Measurements from ENCODE around the gene MKI67.
A peak's percentile ranks its signal among the peaks of the same experiment; 100 is the strongest.
"Not testable (repeated sequence)": the region's sequence is repeated elsewhere in the genome, so short reads cannot be mapped to it uniquely, and the experiment has no call there.

The MKI67 gene, protein sequence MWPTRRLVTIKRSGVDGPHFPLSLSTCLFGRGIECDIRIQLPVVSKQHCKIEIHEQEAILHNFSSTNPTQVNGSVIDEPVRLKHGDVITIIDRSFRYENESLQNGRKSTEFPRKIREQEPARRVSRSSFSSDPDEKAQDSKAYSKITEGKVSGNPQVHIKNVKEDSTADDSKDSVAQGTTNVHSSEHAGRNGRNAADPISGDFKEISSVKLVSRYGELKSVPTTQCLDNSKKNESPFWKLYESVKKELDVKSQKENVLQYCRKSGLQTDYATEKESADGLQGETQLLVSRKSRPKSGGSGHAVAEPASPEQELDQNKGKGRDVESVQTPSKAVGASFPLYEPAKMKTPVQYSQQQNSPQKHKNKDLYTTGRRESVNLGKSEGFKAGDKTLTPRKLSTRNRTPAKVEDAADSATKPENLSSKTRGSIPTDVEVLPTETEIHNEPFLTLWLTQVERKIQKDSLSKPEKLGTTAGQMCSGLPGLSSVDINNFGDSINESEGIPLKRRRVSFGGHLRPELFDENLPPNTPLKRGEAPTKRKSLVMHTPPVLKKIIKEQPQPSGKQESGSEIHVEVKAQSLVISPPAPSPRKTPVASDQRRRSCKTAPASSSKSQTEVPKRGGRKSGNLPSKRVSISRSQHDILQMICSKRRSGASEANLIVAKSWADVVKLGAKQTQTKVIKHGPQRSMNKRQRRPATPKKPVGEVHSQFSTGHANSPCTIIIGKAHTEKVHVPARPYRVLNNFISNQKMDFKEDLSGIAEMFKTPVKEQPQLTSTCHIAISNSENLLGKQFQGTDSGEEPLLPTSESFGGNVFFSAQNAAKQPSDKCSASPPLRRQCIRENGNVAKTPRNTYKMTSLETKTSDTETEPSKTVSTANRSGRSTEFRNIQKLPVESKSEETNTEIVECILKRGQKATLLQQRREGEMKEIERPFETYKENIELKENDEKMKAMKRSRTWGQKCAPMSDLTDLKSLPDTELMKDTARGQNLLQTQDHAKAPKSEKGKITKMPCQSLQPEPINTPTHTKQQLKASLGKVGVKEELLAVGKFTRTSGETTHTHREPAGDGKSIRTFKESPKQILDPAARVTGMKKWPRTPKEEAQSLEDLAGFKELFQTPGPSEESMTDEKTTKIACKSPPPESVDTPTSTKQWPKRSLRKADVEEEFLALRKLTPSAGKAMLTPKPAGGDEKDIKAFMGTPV (N-terminal part only)

DNA sequence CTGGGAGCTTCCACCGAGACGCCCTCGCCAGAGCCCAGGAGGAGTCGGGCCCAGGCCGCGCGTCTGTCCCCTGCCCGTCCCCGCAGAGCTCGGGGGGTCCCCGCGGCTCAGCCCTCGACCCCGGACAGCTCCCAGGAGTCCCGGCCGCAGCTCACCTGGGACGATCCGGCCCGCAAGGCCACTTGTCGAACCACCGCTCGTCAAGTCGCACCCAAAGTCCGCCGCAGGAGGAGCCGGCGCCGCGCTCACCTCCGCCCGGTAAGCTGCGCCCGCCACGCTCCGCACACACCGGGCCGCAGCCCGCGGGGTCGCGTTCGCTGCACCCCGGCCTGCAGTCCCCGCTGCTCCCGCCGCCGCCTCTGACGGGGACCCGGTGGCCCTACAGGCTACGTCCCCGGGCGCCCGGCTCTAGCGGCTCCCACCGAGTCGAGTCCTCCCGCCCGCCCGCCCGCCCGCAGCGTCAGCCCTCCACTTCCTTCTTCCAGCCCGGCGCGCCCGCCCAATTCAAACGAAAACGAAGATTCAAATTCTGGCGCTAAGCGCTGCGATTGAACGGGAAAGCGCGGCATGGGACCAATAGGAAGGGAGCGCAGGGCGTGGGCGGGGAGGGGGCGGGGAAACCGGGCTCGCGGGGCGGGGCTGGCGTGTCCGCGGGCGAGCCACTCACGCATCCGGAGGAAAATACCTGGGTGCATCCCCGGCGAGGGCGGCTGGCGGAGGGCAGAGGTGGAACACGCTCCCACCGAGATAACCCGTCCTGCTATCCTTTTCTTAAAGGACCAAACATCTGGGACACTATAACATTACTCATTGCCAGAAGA is at the start of gene MKI67:
TSS of gene MKI67 (minus strand) at position 480 of the 821 bp plus-strand sequence. CDS start 756 bp downstream, outside the sequence.
- DNase-seq, result peak; percentile 89 to 91

DNA sequence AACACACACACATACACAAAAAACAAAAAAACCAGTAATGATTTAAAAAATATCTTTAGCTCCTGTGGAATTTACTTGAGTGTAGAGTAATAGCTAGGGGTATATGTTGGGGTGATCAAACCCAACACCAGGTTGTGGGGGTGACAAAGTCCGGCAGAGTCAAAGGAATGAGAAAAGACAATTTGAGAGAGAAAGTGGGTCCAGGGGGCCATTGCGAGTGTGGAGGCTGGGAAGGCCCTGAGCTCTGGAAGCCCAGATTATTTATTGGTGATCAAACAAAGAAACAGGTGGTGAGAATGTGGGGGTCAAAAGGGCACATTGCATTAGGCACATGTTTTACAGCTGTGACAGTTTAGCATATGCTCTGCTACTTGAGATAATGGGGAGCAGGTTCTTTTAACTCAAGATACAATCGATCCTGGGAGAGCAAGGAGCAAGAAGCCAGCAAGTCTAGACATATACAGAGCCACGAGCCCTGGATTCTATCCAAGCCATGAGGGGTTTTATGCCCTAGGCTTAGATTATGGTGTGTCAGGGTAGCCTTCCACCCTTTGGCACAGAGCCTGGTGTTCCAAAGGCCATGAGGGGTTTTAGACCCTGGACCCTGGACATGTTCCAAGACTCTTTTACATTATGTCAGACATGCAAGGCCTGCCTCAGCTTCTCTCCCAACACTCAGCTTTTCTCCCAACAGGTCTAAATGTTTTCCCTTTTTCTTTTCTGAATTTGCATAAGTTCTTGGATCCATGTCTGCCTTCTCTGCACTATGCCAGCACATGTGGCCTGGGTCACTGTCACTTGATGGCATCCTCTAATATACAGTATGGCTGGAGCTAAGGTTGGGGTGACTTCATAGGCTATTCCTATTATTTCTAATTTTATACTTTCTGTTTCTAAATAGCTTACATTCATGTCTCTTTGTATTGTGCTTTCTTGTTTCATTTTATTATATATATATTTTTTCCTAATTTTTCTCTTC is 48.6 kb upstream of the MKI67 start:
- DNase-seq, result no peak

DNA sequence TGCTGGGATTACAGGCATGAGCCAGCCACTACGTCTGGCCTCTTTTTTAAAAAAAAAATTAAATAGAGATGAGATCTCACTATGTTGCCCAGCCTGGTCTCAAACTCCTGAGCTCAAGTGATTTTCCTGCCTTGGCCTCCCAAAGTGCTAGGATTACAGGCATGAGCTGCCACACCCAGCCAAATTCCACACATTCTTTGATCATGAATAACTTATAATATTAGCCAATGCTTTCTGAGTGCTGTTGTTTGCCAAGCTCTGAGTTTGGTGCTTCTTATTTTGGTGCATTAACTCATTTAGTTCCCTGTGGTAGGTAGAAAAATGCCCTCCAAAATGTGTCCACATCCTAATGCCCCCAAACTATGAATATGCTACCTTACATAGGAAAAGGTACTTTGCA is 47.2 kb upstream of the MKI67 start:
- DNase-seq, result no peak

DNA sequence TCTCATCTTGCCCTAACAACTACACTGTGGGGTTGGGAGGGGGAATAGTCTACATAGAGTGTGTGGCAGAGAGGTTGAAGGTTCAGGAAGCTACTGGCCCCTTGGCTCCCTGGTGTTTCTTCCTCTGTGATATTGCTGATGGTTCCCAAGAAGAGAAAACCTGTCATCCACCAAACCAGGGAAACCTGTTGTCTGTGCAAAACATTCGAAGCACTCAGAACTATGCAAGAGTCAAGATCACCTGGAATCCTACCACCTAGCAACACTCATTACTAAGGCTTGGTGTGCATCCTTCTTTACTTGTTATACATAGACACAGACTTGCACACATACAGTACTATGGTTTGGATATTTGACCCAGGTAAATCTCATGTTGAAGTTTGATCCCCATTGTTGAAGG is 46.5 kb upstream of the MKI67 start:
- DNase-seq, result no peak

DNA sequence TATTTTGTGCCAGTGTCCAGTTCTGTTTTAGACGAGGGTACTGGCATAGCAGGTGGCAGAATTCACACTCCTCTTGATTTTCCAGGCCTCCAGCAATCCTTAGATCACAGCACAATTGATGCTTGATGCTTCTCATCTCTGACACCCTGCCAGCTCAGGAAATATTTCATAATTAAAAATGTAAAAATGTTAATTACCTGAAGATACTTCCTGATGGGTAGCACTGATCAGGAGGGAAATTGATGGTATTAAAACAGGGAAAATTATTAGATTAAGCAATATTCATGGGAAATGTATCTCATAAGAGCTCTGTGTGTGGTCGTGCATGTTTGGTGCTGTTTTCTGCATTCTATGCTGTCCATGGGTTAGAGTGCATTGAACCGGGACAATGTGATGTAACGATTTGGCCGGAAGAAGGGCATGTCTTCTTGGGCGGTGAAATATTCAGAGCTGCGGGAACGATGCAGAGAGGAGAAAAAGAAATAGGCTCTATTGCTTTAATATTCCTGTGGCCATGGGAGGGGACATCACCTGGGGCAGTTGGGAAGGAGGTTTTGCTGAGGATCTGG is 43.7 kb upstream of the MKI67 start:
- no peak for DNase-seq

DNA sequence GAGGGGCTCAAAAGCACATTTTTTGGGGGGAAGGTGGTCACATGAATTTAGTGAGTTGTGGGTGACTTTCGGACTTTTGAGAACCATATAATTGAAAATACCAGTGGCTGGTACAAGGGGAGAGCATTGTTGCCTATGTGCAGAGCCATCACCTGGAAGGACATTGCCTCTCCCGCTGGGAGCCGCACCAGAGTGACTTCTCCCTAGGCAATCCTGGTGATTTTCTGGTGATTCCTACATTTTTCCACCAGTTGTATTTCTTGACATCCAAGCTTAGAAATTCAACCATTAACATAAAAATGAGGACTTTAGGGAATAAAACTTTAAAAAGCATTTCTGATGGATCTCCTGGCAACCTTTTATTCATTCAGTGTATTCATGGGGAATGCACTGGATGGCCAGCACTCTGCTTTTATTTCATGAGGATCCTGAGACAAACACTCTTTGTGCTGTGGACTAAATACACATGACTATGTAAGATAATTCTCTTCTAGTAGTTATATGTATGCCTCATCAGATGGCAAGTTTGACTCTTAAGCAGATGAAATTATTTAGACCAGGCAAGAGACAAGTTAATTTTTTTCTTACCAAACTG is 41.8 kb upstream of the MKI67 start:
- DNase-seq, result no peak

DNA sequence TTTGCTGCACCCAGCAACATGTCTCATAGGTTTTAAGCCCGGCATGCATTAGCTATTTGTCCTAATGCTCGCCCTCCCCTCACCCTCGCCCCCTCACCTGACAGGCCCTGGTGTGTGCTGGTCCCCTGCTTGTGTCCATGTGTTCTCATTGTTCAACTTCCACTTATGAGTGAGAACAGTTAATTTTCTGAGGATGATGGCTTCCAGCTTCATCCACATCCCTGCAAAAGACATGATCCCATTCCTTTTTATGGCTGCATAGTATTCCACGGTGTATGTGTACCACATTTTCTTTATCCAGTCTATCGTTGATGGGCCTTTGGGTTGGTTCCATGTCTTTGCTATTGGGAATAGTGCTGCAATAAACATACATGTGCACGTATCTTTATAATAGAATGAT is 40.9 kb upstream of the MKI67 start:
- DNase-seq, result not testable (repeated sequence)

DNA sequence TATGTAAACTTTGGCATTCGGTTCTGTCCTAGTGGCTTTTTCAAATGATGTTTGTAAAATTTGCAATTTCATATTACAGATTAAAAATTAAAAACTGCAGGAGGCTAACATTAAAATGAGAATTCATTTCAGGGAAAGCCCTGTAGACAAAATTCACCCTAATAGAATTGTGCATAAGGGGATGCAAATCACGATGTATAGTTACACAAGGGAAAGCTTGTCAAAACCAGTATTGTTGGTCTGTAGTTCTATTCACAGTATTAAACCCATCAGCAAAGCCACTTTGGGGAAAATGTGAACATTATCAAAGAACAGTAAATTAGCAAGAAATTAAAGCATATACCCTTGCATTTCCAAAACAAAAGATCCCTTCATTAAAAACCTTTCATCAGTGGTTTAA is 39.9 kb upstream of the MKI67 start:
- DNase-seq, result no peak

DNA sequence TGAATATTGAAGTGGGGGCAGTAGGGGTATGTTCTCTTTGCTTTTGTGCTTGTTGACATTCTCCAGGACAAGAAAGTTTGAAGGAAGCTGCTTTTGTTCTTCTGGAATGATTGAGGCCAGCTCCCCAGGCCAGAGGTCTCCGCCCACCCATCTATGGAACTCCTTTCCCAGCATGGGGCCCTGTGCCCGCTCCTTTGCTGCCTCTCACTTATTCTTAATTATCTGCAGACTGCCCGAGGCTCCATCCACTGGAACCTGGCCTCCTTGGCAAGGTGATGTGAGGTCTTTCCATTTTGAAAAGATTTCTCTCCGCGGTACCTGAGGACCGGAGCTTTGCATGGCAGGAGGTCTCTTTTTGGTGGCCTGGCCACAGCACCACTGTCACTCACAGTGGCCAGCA is 39.3 kb upstream of the MKI67 start:
- DNase-seq, result no peak

DNA sequence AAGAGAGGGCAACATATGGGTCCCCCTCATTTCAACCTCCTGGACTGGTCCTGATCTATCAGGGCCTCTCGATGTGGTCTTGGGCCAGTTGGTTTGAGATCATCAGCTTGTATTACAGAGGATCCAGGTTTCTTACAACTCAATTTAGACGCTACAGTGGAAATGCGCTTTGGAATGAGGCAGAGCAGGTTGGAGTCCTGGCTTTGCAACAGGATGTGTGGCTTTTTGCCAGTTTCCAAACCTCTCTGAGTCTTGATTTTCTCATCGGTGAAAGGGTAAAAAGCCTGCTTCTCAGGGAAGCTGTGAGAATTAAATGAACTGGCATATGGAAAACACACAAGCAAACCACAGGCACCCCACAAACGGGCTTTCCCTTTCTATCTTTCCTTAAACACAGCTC is 37.5 kb upstream of the MKI67 start:
- no peak for DNase-seq

DNA sequence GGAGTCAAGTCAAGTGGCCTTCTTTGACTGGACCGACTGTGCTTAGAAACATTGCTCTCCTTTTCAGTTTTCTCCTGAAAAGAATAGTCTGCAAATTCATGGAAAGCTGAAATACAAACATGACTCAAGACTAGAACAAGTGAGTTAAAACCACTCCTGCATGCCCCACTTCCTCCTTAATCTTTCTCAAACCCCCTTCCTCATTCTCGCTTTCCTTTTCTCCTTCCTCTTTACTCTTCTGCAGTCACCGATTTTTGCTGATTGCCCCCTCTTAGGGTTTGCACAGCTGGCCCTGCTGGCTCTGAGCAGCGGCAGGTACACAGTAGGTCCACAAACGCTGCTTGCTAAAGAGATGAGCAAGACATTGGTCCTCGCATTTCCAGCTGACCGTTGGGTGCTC is 34.8 kb upstream of the MKI67 start:
- no peak for DNase-seq

DNA sequence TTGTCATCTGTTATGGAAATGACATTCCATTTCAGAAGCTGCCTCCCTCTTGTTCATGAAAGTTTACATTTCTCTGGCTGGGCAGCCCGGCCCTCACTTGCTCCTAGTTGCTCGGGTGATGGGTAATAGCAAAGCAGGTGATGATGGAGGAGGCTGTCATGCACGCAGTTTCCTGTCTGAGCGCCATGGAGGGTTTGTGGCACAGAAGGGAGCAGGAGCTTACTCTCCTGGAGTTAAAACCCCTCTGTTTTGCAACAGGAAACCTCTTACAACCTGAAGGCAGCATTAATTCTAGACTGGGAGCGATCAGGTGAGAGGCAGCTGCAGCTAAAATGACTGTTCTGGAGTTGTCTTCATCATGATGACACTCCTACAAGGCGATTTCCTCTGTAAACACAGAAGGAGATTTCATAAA is 34.1 kb upstream of the MKI67 start:
- no peak for DNase-seq

DNA sequence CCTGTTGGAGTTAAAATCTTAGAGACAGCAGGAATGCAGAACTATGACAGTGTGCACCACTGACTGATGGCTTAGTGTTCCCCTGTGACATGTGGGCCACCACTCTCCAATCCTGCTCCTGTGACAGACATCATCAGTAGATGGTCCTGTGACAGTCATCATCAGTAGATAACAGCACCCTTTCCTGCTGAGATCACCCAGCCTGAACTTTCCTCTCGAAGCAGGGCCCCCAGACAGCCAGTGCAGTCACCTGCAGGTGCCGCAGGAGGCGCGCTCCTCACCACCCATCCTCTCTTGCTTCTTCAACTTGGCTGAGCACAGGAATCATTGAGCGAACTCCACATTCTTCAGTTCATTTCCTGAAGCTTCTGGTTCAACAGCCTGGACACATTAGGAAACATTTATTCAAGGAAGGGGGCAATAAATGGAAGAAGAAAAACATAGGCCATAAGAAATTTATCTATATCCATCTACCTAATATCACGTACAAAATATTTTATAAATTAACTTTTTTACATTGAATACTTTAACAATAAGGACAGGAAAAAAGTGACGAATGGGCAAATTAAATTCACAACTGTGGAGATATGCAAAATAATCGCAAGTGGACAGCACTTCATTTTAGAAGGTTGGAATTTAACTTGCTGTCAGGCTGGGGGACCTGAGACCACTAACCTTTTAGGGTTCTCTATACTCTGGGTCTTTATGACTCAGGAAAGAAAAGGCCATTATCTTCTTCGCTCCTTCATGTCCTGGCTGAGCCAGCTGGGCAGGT is 32.0 kb upstream of the MKI67 start:
- no peak for DNase-seq

DNA sequence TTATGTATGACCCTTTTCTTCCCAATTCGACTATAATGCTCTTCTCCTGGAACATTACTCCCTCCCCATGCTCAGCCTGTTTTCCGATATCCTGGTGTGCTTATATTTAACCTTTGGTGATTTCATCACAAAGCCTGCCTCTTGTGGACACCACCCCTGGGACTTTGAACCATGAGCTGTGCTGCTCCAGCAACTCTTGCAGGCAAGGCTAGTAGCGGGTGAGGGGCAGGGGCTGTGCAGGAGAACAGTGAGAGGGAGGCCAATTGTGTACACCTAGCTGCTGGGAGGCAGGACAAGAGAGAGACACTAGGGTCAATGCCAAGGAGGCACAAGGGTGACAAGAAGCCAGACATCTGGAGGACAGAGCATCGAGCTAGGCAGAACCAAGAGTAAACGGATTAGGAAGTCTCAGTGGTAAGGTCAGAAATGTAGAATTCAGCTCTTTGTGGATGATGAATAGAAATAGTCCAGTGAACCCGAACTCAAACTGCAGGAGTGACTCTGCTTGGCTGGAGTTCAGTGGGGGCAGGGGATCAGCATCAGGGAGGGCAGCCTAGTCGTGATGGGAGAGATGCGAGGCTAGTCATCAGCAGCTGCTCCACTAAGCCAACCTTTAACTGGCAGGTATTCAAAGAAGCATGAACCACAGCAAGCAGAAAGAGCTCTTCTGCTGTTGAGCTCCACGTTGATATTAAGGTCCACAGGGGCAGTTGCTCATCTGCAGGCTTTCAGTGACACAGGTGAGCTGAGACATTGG is 31.0 kb upstream of the MKI67 start:
- DNase-seq, result no peak

DNA sequence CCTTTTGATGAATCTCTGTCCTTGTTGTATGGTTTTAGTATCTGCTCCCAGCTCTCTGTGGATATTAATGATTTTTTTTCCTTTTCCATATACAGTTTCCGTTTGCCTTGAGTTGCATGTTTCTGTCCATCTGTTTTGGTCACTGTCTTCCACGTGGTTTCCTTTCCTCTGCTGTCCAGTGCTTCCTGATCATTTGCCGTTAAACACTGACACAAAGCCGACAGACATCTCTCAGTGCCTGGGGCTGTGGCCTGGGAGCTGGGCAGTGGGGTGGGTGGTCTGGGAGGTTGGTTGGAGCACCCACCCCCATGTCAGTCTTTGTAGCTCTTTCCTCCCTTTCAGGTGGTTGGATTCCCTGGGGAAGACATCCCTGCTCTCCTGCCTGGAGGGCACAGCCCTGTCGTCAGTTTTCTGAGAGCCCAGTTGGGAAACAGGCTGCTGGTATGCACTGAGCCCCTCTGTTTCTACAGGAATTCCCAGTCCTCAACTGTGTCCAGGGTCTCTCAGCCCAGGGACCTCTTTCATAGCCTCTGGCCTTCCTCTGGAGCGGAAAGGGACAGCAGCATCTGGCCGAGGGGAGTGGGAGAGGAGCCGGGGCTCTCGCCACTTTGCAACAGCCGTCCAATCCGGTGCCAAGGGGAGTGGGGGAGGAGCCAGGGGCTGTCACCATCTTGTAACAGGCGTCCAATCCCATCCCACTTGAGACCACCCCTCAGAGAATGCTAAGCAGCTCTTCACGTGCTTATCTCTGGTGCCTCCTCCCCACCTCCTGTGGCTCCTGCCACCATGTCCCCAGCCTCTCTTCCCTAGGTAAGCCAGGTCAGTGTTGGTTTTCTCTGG is 26.7 kb upstream of the MKI67 start:
- DNase-seq, result no peak

DNA sequence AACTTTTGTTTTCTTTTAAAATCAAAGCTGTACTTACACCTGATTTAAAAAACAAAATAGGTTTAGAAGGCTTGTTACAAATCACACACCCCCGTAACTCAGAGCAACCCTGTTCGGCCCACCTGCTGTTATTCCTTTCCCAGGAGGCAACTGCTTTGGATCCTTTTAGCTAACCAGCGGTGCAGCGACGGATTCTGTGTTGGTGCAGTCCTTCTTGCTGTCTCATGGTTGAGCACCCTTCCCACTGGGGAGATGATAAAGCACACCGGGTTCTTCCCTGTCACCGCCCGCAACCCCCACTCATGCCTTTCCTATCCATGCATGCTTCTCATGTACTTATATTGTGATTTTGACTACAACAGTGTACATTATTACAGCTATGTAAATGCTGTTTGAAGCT is 24.8 kb upstream of the MKI67 start:
- DNase-seq, result no peak

DNA sequence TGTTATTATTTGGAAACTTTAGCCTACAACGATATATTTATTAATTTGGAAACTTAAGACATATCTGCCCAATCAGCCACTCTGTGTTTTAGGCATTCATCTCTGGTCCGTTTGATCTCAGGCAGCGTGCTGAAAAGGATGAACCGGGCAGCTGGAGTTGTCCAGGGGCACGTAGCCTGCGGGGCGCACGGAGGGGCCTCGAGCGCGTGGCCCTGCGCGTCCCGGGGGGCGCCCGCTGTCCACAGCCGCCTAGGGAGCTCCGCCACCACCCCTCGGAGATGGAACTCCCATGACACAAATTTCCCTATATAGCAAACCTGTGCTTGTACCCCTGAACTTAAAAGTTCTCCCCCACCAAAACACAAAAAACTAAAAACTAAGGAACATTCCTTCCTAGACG is 24.3 kb upstream of the MKI67 start:
- no peak for DNase-seq

DNA sequence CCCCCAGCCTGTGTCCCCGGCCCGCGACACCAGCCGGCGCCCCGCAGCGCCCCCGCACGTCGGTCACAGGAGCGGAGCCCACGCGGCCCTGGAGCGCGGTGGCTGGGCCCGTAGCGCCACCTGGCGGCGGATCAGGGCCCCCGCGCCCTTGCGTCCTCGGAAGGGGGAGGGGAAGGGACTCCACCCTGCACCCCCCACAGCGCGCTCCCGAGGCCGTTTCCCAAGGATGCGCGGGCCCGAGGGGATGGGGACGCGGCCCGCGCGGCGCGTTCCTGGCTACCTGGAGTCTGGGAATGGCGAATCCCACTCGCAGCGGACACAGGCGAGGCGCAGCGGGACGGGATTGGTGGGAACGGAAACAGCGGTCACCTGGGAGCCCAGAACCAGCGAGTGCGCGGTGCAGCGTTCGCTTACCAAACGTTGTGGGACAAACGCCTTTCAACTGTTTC is 23.8 kb upstream of the MKI67 start:
- DNase-seq, result peak; percentile 75 to 76
